Left lung (tissue), 10 donors: Measurements from ENCODE around the gene COPRS. TPM values are rescaled to one million over a fixed set of nuclear protein-coding genes. Genes with fewer than 3 reads are reported as not detected.

Experiments
- ATAC-seq: fragments of 200-7000 bp; cut with Tn5 transposase; one replicate; pipeline ENCODE4 v1.9.1; 2020; ENCODE audit warnings: moderate library complexity
- DNase-seq, 4 donors: peaks; one replicate each; pipeline ENCODE4 v3.0.0-alpha.2; 2013 to 2020
- H3K27ac ChIP-seq, 2 donors: fragments of 200-600 bp; sonication (generic) in 1 of 2; one replicate each; pipeline versions ENCODE4 v1.5.0 to v1.8.0; 2020 to 2021
- H3K27me3 ChIP-seq, 2 donors: fragments of 200-600 bp; sonication (generic) in 1 of 2; one replicate each; pipeline versions ENCODE4 v1.5.0 to v1.8.0; 2020 to 2021
- H3K36me3 ChIP-seq, 2 donors: fragments of 200-600 bp; sonication (generic) in 1 of 2; one replicate each; pipeline versions ENCODE4 v1.5.0 to v1.8.0; 2020 to 2021
- H3K4me1 ChIP-seq, 2 donors: fragments of 200-600 bp; one replicate each; pipeline ENCODE4 v1.8.0; 2021
- H3K4me3 ChIP-seq, 2 donors: fragments of 200-600 bp; sonication (generic) in 1 of 2; one replicate each; pipeline versions ENCODE4 v1.5.0 to v1.8.0; 2020 to 2021; ENCODE audit warnings: mild to moderate bottlenecking in 1 of 2
- H3K9me3 ChIP-seq, 2 donors: fragments of 200-600 bp; sonication (generic) in 1 of 2; one replicate each; pipeline versions ENCODE4 v1.5.0 to v1.8.0; 2020 to 2021
- intact Hi-C, 2 donors: fragments of 100-400 bp; cut with DNase I; formaldehyde crosslinking; loops; one replicate each; pipeline versions ENCODE4 v1.11.2 to v1.14.2; 2022
- polyA plus RNA-seq, 6 donors: library from polyadenylated mRNA; unstranded; fragments of 120-200 nt; gene quantifications; one replicate each; pipeline ENCODE4 v1.2.1, GENCODE V29; 2013; ENCODE audit not compliant: insufficient read length in 6 of 6
- total RNA-seq, 2 donors: library from RNA; stranded (reverse); fragmentation: NEBNext Ultra II Directional; extraction: Animal tissue kit (Norgen Biotek cat#: 25700); gene quantifications; one replicate each; pipeline ENCODE4 v1.2.1, GENCODE V29; 2021
- TF ChIP-seq, protein P1 (sequence below), 2 donors: fragments of 200-600 bp; sonication (generic) in 1 of 2; IDR thresholded peaks; one replicate each; pipeline versions ENCODE4 v1.5.0 to v1.8.0; 2021; ENCODE audit warnings: antibody characterized with exemption in 2 of 2
- donor health status: DM: no; HTN: yes; CAD: no.
- donor health status: DM: no; HTN: no; CAD: no.

COPRS gene
- total and polyA plus RNA-seq, 8 donors, result 32.8 to 44.0 (median 35.4) TPM

DNA sequence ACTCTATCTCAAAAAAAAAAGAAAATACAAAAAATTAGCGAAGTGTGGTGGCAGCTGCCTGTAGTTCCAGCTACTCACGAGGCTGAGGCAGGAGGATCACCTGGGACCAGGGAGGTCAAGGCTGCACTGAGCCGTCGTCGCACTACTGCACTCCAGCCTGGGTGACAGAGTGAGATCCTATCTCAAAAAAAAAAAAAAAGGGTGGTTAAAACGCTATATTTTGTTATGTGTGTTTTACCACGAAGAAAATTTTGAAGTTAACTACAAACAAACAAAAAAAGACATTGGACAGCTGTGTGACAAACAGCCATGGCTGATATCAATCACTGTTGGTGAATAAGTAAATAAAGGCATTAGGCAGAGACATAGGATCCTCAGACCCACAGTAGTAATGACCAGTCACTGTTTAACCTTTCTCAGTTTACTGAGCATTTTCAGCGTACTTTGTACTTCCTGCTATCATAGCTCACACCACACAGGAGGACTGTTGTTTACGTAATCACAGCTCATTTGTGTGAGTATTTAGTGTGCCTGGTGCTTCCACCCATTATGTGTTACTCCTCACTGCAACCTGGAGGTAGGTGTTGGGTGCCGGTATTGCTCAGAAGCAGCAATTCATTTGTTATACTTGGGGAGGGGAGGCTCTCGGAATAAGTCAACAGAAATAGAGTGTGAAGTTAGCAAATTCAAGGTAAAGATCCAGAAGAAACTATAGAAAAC is 55.4 kb downstream of the COPRS start:
- Histone ChIP-seq H3K9me3 (no peaks in the 10 kb centered on the region), H3K4me3 (no peak overlapping the region), H3K36me3 (no peaks in the 10 kb centered on the region), H3K27ac (no peak overlapping the region), H3K27me3 (no peaks in the 10 kb centered on the region), H3K4me1 (no peaks in the 10 kb centered on the region)
- DNase-seq (no peak), ATAC-seq (no peak)
- TF ChIP-seq, protein P1, sequence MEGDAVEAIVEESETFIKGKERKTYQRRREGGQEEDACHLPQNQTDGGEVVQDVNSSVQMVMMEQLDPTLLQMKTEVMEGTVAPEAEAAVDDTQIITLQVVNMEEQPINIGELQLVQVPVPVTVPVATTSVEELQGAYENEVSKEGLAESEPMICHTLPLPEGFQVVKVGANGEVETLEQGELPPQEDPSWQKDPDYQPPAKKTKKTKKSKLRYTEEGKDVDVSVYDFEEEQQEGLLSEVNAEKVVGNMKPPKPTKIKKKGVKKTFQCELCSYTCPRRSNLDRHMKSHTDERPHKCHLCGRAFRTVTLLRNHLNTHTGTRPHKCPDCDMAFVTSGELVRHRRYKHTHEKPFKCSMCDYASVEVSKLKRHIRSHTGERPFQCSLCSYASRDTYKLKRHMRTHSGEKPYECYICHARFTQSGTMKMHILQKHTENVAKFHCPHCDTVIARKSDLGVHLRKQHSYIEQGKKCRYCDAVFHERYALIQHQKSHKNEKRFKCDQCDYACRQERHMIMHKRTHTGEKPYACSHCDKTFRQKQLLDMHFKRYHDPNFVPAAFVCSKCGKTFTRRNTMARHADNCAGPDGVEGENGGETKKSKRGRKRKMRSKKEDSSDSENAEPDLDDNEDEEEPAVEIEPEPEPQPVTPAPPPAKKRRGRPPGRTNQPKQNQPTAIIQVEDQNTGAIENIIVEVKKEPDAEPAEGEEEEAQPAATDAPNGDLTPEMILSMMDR (IDR thresholded peaks at IDR 0.05), result no peak
- intact Hi-C loops, result no loop called here

GRCh38 chr17:31802502-31802901 is 56.5 kb downstream of the COPRS start:
- H3K9me3 ChIP-seq, result no peaks in the 10 kb centered on the region
- ATAC-seq, result peak; percentile 38
- no peaks in the 10 kb centered on the region for H3K27me3 ChIP-seq
- no peak overlapping the region for H3K4me3 ChIP-seq
- DNase-seq, result peak in 1 of 4 donors; percentile 60
- intact Hi-C loops, result no loop called here
- no peak overlapping the region for H3K27ac ChIP-seq
- TF ChIP-seq, protein P1 (IDR thresholded peaks at IDR 0.05), result no peak
- H3K36me3 ChIP-seq, result no peaks in the 10 kb centered on the region
- H3K4me1 ChIP-seq, result no peaks in the 10 kb centered on the region

Other genes starting within 250 kb of the COPRS start
- gene UTP6, start 42.5 kb upstream of the COPRS start, total RNA-seq, result 10 to 100 TPM; 45.3 to 61.7 TPM
- 10 to 100 TPM; 74.2 to 96.5 (median 85.9) TPM for gene UTP6, start 42.5 kb upstream of the COPRS start, polyA plus RNA-seq
- 10 to 100 TPM; 26.0 to 27.9 TPM for gene SUZ12, start 77.8 kb upstream of the COPRS start, total RNA-seq
- gene SUZ12, start 77.8 kb upstream of the COPRS start, polyA plus RNA-seq, result 10 to 100 TPM; 41.7 to 49.0 (median 44.1) TPM
- 10 to 100 TPM; 11.4 to 17.7 TPM for gene LRRC37B, start 148.1 kb upstream of the COPRS start, total RNA-seq
- gene LRRC37B, start 148.1 kb upstream of the COPRS start, polyA plus RNA-seq, result 10 to 100 TPM; 25.9 to 44.6 (median 36.7) TPM